ENCODE results near the gene CPSF3. TPM values are rescaled to one million over a fixed set of nuclear protein-coding genes. Genes with fewer than 3 reads are reported as not detected.

CPSF3 gene
- total and polyA plus RNA-seq, 2 donors (not counting 1 experiment from before 2014, with no cell fraction given): 13.0 to 28.4 TPM

GRCh38 chr2:9384521-9384920 lies 38.9 kb upstream of the CPSF3 start:
- Histone ChIP-seq H4K20me1 (ENCODE audit: control insufficient read depth, insufficient read depth, low read length, poor library complexity, severe bottlenecking) (no peaks in the 10 kb centered on the region), H3K9me3 (ENCODE audit: control extremely low read depth in 1 of 3, control insufficient read depth in 2 of 3, insufficient read depth in 1 of 3, low read length in 2 of 3) (no peaks in the 10 kb centered on the region), H3K79me2 (ENCODE audit: control insufficient read depth, insufficient read depth, low read length) (no peaks in the 10 kb centered on the region), H3K27ac (ENCODE audit: low read length in 2 of 2) (no peak overlapping the region), H3K9ac (ENCODE audit: low read length) (no peak overlapping the region), H2AFZ (ENCODE audit: insufficient read depth, low read depth, low read length, poor library complexity, severe bottlenecking) (no peak overlapping the region), H3K36me3 (replicated peaks in 1 of 2; ENCODE audit: control extremely low read depth in 1 of 2, control insufficient read depth in 1 of 2, extremely low read depth in 1 of 2, insufficient read depth in 2 of 2, low read length in 1 of 2) (no peaks in the 10 kb centered on the region), H3K4me1 (ENCODE audit: control insufficient read depth in 2 of 2, insufficient read depth in 2 of 2, low read length in 2 of 2) (no peaks in the 10 kb centered on the region), H3K27me3 (replicated peaks in 1 of 4; ENCODE audit: control extremely low read depth in 1 of 4, control insufficient read depth in 3 of 4, insufficient read depth in 4 of 4, low read length in 3 of 4) (no peaks in the 10 kb centered on the region), H3K4me2 (replicated peaks; ENCODE audit: low read depth, low read length, poor library complexity, severe bottlenecking) (no peak overlapping the region), H3K4me3 (ENCODE audit: control extremely low read depth in 1 of 5, extremely low read depth in 1 of 5, insufficient read depth in 1 of 5, low read depth in 2 of 5, low read length in 4 of 5) (no peak overlapping the region)
- DNase-seq (no peak), ATAC-seq (ENCODE audit: low read depth) (no peak)
- TF ChIP-seq EZH2 (IDR thresholded peaks at IDR 0.05; ENCODE audit: borderline replicate concordance, insufficient read depth, low read depth, low read length, poor library complexity, severe bottlenecking): no peak
- no peak for TF ChIP-seq CTCF (IDR thresholded peaks at IDR 0.05)
- 76% methylated on average over 2 of the region's 4 CpGs for WGBS (ENCODE audit: insufficient coverage)
- no peaks in the 10 kb centered on the region for H3K4me1 Mint-ChIP-seq
- POLR2A ChIA-PET: no interaction called here
- H3K27ac Mint-ChIP-seq: no peak overlapping the region
- H3K27me3 Mint-ChIP-seq: peaks cover 7% of the 10 kb centered on the region
- intact Hi-C loops (cut with micrococcal nuclease): no loop called here
- H3K9me3 Mint-ChIP-seq (ENCODE audit: insufficient read depth): no peaks in the 10 kb centered on the region
- H3K4me3 Mint-ChIP-seq: no peak overlapping the region
- CTCF ChIA-PET: no interaction called here

- Histone ChIP-seq H3K79me2 (ENCODE audit: control insufficient read depth, insufficient read depth, low read length) (no peaks in the 10 kb centered on the region), H3K36me3 (replicated peaks in 1 of 2; ENCODE audit: control extremely low read depth in 1 of 2, control insufficient read depth in 1 of 2, extremely low read depth in 1 of 2, insufficient read depth in 2 of 2, low read length in 1 of 2) (no peaks in the 10 kb centered on the region), H3K27me3 (replicated peaks in 1 of 4; ENCODE audit: control extremely low read depth in 1 of 4, control insufficient read depth in 3 of 4, insufficient read depth in 4 of 4, low read length in 3 of 4) (no peaks in the 10 kb centered on the region), H3K4me1 (ENCODE audit: control insufficient read depth in 2 of 2, insufficient read depth in 2 of 2, low read length in 2 of 2) (no peaks in the 10 kb centered on the region), H3K4me3 (ENCODE audit: control extremely low read depth in 1 of 5, extremely low read depth in 1 of 5, insufficient read depth in 1 of 5, low read depth in 2 of 5, low read length in 4 of 5) (no peak overlapping the region), H2AFZ (ENCODE audit: insufficient read depth, low read depth, low read length, poor library complexity, severe bottlenecking) (no peak overlapping the region), H3K4me2 (replicated peaks; ENCODE audit: low read depth, low read length, poor library complexity, severe bottlenecking) (no peak overlapping the region), H3K27ac (ENCODE audit: low read length in 2 of 2) (no peak overlapping the region), H3K9ac (ENCODE audit: low read length) (no peak overlapping the region), H3K9me3 (ENCODE audit: control extremely low read depth in 1 of 3, control insufficient read depth in 2 of 3, insufficient read depth in 1 of 3, low read length in 2 of 3) (no peaks in the 10 kb centered on the region), H4K20me1 (ENCODE audit: control insufficient read depth, insufficient read depth, low read length, poor library complexity, severe bottlenecking) (no peaks in the 10 kb centered on the region)
- ATAC-seq (ENCODE audit: low read depth) (no peak), DNase-seq (no peak)
- intact Hi-C loops (cut with micrococcal nuclease): no loop called here
- CTCF ChIA-PET: no interaction called here
- Mint-ChIP-seq H3K9me3 (ENCODE audit: insufficient read depth) (no peaks in the 10 kb centered on the region), H3K27ac (no peak overlapping the region), H3K27me3 (peaks cover 7% of the 10 kb centered on the region), H3K4me3 (no peak overlapping the region), H3K4me1 (no peaks in the 10 kb centered on the region)
- 93% methylated on average over 5 of the region's 6 CpGs for WGBS (ENCODE audit: insufficient coverage)
- no peak for TF ChIP-seq CTCF (IDR thresholded peaks at IDR 0.05)
- TF ChIP-seq EZH2 (IDR thresholded peaks at IDR 0.05; ENCODE audit: borderline replicate concordance, insufficient read depth, low read depth, low read length, poor library complexity, severe bottlenecking): no peak
- POLR2A ChIA-PET: no interaction called here
Observed at GRCh38 chr2:9385841-9386240, 37.6 kb upstream of the CPSF3 start.

Measured in B cell (primary cell).